K562 (cell line): ENCODE measurements around the gene MLST8. TPM values are rescaled to one million over a fixed set of nuclear protein-coding genes. Genes with fewer than 3 reads are reported as not detected.
"Not testable (repeated sequence)": the region's sequence is repeated elsewhere in the genome, so short reads cannot be mapped to it uniquely, and the experiment has no call there.

Source experiments
- ATAC-seq: fragments of 200-7000 bp; cut with Tn5 transposase; 3 replicates; pipeline ENCODE4 v1.9.1; 2020; ENCODE audit warnings: moderate library complexity
- BruUV-seq: library from RNA; stranded (reverse); fragments of 400-500 nt; replicated peaks from 2 replicates; lab custom pipeline; 2021; lab: Mats Ljungman, UMichigan
- CTCF ChIA-PET: fragments of 300-600 bp; formaldehyde crosslinking; extraction: SDS; loops from one replicate; lab custom pipeline; 2021; ENCODE audit warnings: low intra/inter-chr PET ratio; lab: Yijun Ruan, JAX
- POLR2A ChIA-PET: fragments of 300-600, 350-650 bp; sonication (Branson Sonifier 250); formaldehyde crosslinking; extraction: SDS; loops from one replicate; lab custom pipeline; 2021; ENCODE audit warnings: antibody characterized with exemption, inconsistent platforms; lab: Yijun Ruan, JAX
- DNase-seq, 4 experiments: peaks; one replicate each; pipeline versions ENCODE4 v3.0.0 to v3.0.0-alpha.2; 2011 to 2018; ENCODE audit warnings: low spot score in 3 of 4, mixed read lengths in 3 of 4; ENCODE audit errors: extremely low read depth in 1 of 4
- FAIRE-seq: peaks from 2 replicates; lab custom pipeline; 2011; peaks lifted over from hg19 to GRCh38; lab: Jason Lieb, UNC
- H2AFZ ChIP-seq: 2 replicates; pipeline ENCODE4 v1.6.0; 2011; ENCODE audit warnings: low read depth, low read length, control low read depth, inconsistent platforms
- H3K27ac ChIP-seq: fragments of 200-600 bp; 3 replicates; pipeline ENCODE4 v1.8.0; 2011; ENCODE audit warnings: low read depth, mild to moderate bottlenecking, control low read depth, inconsistent platforms, low read length, moderate library complexity, mixed read lengths; ENCODE audit errors: extremely low read depth
- H3K27me3 ChIP-seq, 2 experiments: fragments of 300-600 bp in 1 of 2; 2 replicates in 1 of 2; 3 replicates in 1 of 2; pipeline versions ENCODE4 v1.6.0 to v1.8.0; 2011; ENCODE audit warnings: inconsistent platforms in 2 of 2, low read length in 2 of 2, mild to moderate bottlenecking in 1 of 2, mixed read lengths in 1 of 2, moderate library complexity in 1 of 2; ENCODE audit not compliant: control insufficient read depth in 2 of 2, insufficient read depth in 2 of 2
- H3K36me3 ChIP-seq: fragments of 300-600 bp; 3 replicates; pipeline ENCODE4 v1.8.0; 2011; ENCODE audit warnings: mild to moderate bottlenecking, low read length, inconsistent platforms; ENCODE audit not compliant: control insufficient read depth, insufficient read depth
- H3K4me1 ChIP-seq, 2 experiments: fragments of 200-600 bp in 1 of 2; replicated peaks in 1 of 2; 2 replicates in 1 of 2; 3 replicates in 1 of 2; pipeline versions ENCODE4 v1.5.1 to v1.8.0; 2011; ENCODE audit warnings: inconsistent platforms in 2 of 2, low read length in 2 of 2, mild to moderate bottlenecking in 1 of 2, mixed read lengths in 1 of 2, moderate library complexity in 1 of 2; ENCODE audit not compliant: control insufficient read depth in 2 of 2, insufficient read depth in 2 of 2
- H3K4me2 ChIP-seq: 2 replicates; pipeline ENCODE4 v1.6.1; 2011; ENCODE audit warnings: low read length, control low read depth, inconsistent platforms, mixed read lengths; ENCODE audit not compliant: insufficient read depth
- H3K4me3 ChIP-seq: fragments of 200-600 bp; sonication (generic), shearing (Covaris generic); 2 replicates; pipeline ENCODE4 v1.5.1; 2016; ENCODE audit warnings: control low read depth, inconsistent platforms
- H3K79me2 ChIP-seq: fragments of 200-600 bp; 3 replicates; pipeline ENCODE4 v1.8.0; 2011; ENCODE audit warnings: low read length, inconsistent platforms; ENCODE audit not compliant: control insufficient read depth, insufficient read depth
- H3K9ac ChIP-seq, 2 experiments: 2 replicates each; pipeline versions ENCODE4 v1.6.0 to v1.6.1; 2011; ENCODE audit warnings: low read depth in 2 of 2, low read length in 2 of 2, control low read depth in 1 of 2, inconsistent platforms in 1 of 2, mild to moderate bottlenecking in 1 of 2, mixed read lengths in 1 of 2; ENCODE audit not compliant: insufficient read depth in 1 of 2
- H3K9me1 ChIP-seq: one replicate; pipeline ENCODE4 v1.6.0; 2011; ENCODE audit warnings: inconsistent platforms, mild to moderate bottlenecking, low read length, moderate library complexity; ENCODE audit not compliant: control insufficient read depth, insufficient read depth
- H3K9me3 ChIP-seq: replicated peaks from 2 replicates; pipeline ENCODE4 v1.5.1; 2011; ENCODE audit warnings: low read depth, low read length, inconsistent platforms; ENCODE audit not compliant: control insufficient read depth, insufficient read depth
- H4K20me1 ChIP-seq: replicated peaks from 2 replicates; pipeline ENCODE4 v1.6.1; 2011; ENCODE audit warnings: low read length, inconsistent platforms, mixed read lengths; ENCODE audit not compliant: control insufficient read depth, insufficient read depth
- POLR2A ChIP-seq: fragments of 450-650 bp; conservative IDR thresholded peaks from 2 replicates; pipeline ENCODE4 v1.6.1; 2016
- POLR2AphosphoS2 ChIP-seq: IDR thresholded peaks from 2 replicates; pipeline ENCODE4 v1.6.1; 2012; ENCODE audit warnings: low read length, improper control_type of control experiment
- POLR2AphosphoS5 ChIP-seq: IDR thresholded peaks from 2 replicates; pipeline ENCODE4 v1.6.1; 2011; ENCODE audit warnings: mild to moderate bottlenecking, low read depth, low read length, moderate library complexity; ENCODE audit not compliant: control insufficient read depth, insufficient read depth
- POLR2B ChIP-seq: fragments of 450-650 bp; IDR thresholded peaks from 2 replicates; pipeline ENCODE4 v1.6.1; 2018; ENCODE audit warnings: low read depth; ENCODE audit not compliant: partially characterized antibody
- RBFOX2 ChIP-seq: fragments of 200-400 bp; formaldehyde crosslinking; IDR thresholded peaks from 2 replicates; pipeline ENCODE4 v1.6.1; 2017; ENCODE audit warnings: low read depth, mild to moderate bottlenecking, low read length, moderate library complexity
- SUPT5H ChIP-seq: fragments of 450-650 bp; IDR thresholded peaks from 2 replicates; pipeline ENCODE4 v1.6.1; 2016
- THRAP3 ChIP-seq: fragments of 450-650 bp; IDR thresholded peaks from 2 replicates; pipeline ENCODE4 v1.6.1; 2016; ENCODE audit warnings: mild to moderate bottlenecking, inconsistent platforms, borderline replicate concordance
- WGBS: fragments of 100-300 bp; shearing (Covaris generic); methylation state at CpG from one replicate; pipeline ENCODE4 v1.1.6; 2016; ENCODE audit warnings: low coverage, mixed read lengths; ENCODE audit not compliant: insufficient coverage; ENCODE audit errors: missing lambda C conversion rate; 5-methylcytosine and 5-hydroxymethylcytosine counted together
- in situ Hi-C: fragments of 300-500 bp; cut with MboI; formaldehyde crosslinking; loops from 4 replicates; pipeline ENCODE4 v1.15.0; 2018; ENCODE audit warnings: inconsistent platforms, mixed read lengths
- intact Hi-C: fragments of 100-400 bp; cut with micrococcal nuclease; formaldehyde crosslinking; loops from 2 replicates; pipeline ENCODE4 v1.14.2; 2022
- polyA plus RNA-seq, 8 experiments: library from polyadenylated mRNA; depleted of rRNA in 4 of 8; stranded (reverse) in 5 of 8; unstranded in 3 of 8; fragments of >200 nt; fragmentation: Nextera tagmentation in 2 of 8; fragmentation: Illumina TruSeq in 1 of 8; extraction: Ambion mirVana in 2 of 8; extraction: Trizol in 1 of 8; gene quantifications; 2 replicates each; pipeline versions ENCODE4 v1.2.1 to v1.2.3, GENCODE V29; 2011 to 2014; ENCODE audit warnings: inconsistent platforms in 1 of 8, missing spikeins in 1 of 8
- total RNA-seq, 7 experiments: library from RNA; depleted of rRNA in 6 of 7; stranded (reverse); fragments of >200 nt in 6 of 7; fragmentation: Illumina TruSeq in 2 of 7; extraction: Trizol in 2 of 7; gene quantifications; 2 replicates each; pipeline versions ENCODE4 v1.2.1 to v1.2.3, GENCODE V29; 2011 to 2021; ENCODE audit warnings: low replicate concordance in 1 of 7

Gene MLST8
- total and polyA plus RNA-seq, 9 of the 15 experiments (the other 6 are each of a cell fraction or from before 2014, with no cell fraction given) = 1.5 to 116 (median 43.3) TPM

- POLR2A ChIA-PET = interaction anchor here (0.7 to 6.6 kb wide), 7 partner anchors 9 to 54 kb away, joined by 3 to 39 read pairs (median 3); partner anchors contain the start of gene ECI1
- H3K9ac ChIP-seq = peak overlapping the region in 1 of 2 experiments; percentile 52; a peak in 2 of 4 replicates
- intact Hi-C loops = no loop called here
Observed at GRCh38 chr16:2238838-2239675, 33.8 kb downstream of the MLST8 start.

GRCh38 chr16:2240331-2240730 is 35.1 kb downstream of the MLST8 start:
- H3K9me3 ChIP-seq, DNase-seq, CTCF ChIA-PET, H3K27me3 ChIP-seq, H3K9me1 ChIP-seq, FAIRE-seq, H3K4me2 ChIP-seq, H3K4me3 ChIP-seq, H2AFZ ChIP-seq, H4K20me1 ChIP-seq, H3K27ac ChIP-seq, ATAC-seq, in situ Hi-C loops, H3K9ac ChIP-seq, H3K79me2 ChIP-seq, intact Hi-C loops: not testable (repeated sequence)
- H3K4me1 ChIP-seq = peaks cover 0 to 59% of the 10 kb centered on the region in 2 experiments; a peak in 2 of 5 replicates
- H3K36me3 ChIP-seq = peaks cover 57% of the 10 kb centered on the region; the same call in 2 of the 3 replicates
- WGBS = 47% methylated on average over 9 of the region's 9 CpGs
- POLR2A ChIA-PET = interaction anchor here (1.7 to 6.6 kb wide), 3 partner anchors 8 to 18 kb away, joined by 5 to 39 read pairs (median 19); partner anchors contain the start of gene ECI1
- TF ChIP-seq SUPT5H (peak; percentile 46), POLR2A (peak; percentile 59), POLR2B (peak; percentile 12)
- TSS peak; percentile 15 for BruUV-seq

More at GRCh38 chr16:2238838-2239675, 33.8 kb downstream of the MLST8 start:
- Histone ChIP-seq H3K4me3 (no peak overlapping the region), H3K79me2 (no peaks in the 10 kb centered on the region), H3K27me3 (no peaks in the 10 kb centered on the region), H3K9me3 (no peaks in the 10 kb centered on the region), H3K4me1 (peaks cover 0 to 53% of the 10 kb centered on the region in 2 experiments; a peak in 2 of 5 replicates), H3K4me2 (no peak overlapping the region), H3K9me1 (no peaks in the 10 kb centered on the region), H3K36me3 (peaks cover 57% of the 10 kb centered on the region; the same call in 2 of the 3 replicates), H4K20me1 (no peaks in the 10 kb centered on the region), H3K27ac (no peak overlapping the region), H2AFZ (no peak overlapping the region)
- in situ Hi-C loops = no loop called here
- CTCF ChIA-PET = no interaction called here
- WGBS = 85% methylated on average over 10 of the region's 15 CpGs
- DNase-seq (no peak), ATAC-seq (peak; percentile 36), FAIRE-seq (no peak)
- no TSS peak for BruUV-seq
- peak; percentile 60; the same call in 1 of the 2 replicates for TF ChIP-seq POLR2AphosphoS2
- TF ChIP-seq POLR2A = peak; percentile 8; the same call in 1 of the 2 replicates
- peak; percentile 19; the same call in 1 of the 2 replicates for TF ChIP-seq RBFOX2
- no peak for TF ChIP-seq THRAP3
- TF ChIP-seq POLR2AphosphoS5 = peak; percentile 4; the same call in 1 of the 2 replicates
